GM20431 (cell line): ENCODE results near the gene PDLIM5.

Experiments
- in situ Hi-C: fragments of 300-500 bp; cut with MseI, MboI; formaldehyde crosslinking; loops from one replicate; pipeline ENCODE4 v1.15.0; 2020; ENCODE audit warnings: low sequenced_read_pairs; ENCODE audit not compliant: unreplicated experiment

Gene PDLIM5

DNA sequence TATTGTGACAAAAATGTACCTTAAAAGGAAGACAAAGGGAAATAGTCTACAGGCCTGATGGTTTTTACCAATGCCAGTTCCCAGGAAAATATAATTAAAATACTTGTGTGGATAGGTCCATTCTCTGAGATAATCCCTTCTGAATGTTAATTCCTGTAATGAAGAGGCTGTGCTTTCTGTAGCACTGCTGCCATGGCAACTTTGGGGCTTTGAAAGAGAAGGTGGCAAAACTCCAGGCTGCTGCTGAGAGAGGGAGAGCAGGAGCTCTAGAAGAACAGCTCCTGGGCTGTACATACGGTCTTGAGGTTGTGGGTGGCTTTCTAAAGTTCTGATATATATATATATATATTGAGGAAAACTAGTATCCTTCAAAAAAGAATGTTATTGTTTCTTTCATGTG is 125.4 kb downstream of the PDLIM5 start:
- in situ Hi-C loops: no loop called here

DNA sequence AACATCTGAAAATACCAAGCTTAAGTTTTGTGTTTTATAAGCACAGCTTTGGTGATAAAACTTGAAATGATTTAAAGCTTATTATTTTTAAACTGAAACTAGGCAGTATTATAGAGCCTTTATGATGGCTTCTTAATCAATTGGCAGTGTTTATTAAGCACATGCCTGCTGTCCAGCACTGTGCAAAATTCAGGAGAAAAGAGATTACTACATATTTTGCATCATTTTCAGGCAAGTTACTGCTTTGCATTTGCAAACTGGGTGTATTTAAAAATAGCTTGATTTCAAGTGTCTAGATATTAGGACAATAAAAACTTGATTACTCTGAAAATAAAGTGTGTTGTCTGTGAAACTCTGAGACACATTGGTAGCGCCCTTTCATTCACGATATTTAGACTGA is 126.5 kb downstream of the PDLIM5 start:
- in situ Hi-C loops: no loop called here

DNA sequence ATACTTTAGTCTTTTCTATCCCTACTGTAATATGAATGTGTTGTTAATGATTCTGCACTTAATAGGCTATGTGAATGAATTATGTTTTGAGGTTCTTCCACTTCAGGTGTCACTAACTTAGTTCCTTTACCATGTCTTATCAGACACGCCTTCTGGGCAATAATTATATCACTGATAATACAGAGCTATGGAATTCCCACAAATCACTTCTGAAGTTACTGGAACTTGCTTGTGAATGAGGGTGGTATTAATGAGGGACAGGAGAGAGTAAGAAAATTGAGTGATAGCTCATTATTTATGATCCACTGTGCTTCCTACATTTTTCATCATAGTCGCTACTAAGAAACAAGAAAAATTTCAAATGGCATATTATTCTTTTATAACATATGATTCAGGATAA is 130.0 kb downstream of the PDLIM5 start:
- in situ Hi-C loops: no loop called here

DNA sequence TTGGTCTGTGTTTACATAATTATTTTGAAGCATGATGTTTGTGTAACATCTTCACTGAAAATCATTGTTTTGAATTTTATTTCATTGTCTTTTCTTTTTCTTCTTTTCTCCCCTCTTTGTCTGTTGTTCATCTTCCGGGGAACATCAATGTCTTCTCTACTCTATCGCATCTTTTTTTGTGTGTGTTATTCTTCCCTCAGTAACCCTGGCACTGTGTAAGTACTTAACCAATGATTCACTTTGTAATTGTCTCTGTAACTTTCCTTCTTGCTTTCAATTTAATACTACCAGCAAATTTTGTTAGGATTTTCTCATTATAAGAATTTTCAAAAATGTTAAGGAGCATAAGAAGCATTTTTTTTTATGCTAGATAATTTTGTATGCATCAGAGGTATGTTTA is 130.8 kb downstream of the PDLIM5 start:
- in situ Hi-C loops: no loop called here

DNA sequence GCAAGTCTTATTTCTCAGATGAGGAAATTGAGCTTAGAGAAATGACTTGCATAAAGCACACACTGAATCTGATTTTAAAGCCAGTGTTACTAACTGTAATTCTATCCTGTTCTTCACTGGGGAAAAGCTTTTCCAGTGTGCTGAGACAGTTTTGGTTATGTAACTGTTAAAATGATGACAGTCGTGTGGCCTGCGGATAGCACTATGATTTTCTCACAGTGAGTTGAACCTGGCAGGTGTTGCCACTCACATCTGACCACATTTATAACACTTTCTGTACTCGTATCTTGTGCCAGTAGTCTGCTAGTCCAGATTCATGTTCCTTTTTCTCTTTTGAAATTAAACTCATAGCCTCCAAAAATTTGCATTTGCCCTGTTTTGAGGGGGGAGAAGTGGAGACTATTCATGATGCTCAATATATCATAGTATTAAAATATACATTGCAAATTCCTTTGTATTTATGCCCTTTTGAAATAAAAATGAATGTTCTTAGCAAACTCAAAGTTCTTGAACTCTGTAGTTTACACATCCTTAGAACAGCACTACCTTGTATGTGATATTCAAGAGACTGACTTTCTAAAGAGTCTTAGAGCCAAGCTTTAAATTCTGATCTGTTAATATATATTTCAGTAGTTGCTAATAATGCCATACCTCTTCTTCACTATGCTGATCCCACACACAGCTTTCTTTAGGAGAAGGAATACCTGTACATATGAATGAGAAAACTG is 132.3 kb downstream of the PDLIM5 start:
- in situ Hi-C loops: no loop called here

DNA sequence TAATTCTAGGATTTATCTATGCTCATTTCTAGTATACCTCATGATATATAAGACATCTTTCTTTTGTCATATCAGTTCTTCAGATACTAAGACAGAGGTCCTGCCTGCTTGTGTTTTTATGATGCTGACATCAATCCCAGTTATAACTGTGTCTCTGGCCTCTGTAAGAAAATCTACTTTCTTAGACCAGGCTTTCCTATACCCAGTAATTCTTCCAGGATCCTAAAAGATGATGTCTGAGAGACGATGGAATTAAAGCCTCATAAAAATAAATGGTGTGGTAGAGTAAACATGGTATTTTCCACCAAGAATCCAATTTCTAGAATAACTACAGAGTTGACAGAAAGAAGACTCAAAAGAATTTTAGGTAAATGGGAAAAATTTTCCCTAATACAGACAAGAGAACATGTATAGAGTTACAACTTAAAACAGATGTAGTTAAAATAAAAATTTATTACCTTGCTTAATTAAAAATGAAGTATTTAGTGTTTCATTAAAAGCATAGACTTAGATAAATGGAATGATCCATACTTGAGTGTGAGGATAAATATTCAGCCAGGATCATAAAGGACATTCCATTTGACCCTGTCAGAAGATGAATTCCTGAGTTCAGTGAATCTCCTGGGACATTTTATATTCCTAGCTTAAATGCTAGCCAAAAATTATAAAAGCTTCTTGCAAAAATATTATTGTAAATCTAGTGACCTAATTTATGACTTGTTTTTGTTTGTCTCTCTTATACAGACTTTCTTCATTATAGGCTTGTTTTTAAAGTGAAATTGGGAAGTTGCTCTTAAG is 137.4 kb downstream of the PDLIM5 start:
- in situ Hi-C loops: no loop called here

DNA sequence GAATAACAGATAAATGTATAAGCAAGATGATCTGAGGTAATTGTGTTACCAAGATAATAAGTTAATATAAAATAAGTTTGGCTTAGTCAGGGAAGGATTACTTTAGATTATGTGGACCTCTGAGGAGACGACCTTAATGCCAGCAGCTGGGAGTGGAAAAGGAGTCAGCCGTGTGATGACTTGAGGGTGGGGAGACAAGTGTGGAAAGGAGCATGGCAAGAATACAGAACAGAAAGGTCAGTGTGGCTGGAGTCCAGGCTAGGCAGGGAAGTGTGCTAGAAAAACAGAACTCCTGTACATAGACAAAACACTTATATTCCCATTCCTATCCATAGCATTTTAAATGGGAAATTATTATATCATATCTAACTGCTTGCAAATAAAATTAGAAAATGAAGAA is 138.8 kb downstream of the PDLIM5 start:
- in situ Hi-C loops: loop anchor here (10.0 kb wide), 1 partner anchor 186 kb away; no protein-coding TSS in a partner anchor

DNA sequence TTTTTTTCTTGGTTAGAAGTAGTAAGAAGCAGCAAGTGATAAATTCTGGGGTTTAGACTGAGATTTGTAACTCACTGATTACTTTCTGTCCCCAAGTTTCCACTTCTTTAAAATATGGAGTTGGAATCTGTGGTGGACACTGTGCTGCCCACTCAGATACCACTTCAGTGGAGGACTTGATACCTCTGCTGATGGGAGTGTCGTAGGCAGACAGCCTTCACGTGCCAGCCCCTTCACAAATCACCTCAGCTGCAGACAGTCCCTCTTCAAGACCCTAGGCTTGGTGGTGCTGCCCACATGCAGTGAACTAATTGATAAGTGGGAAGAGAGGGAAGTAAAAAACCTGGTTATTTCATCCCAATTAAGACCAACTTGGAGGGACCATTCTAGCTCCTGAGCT is 139.5 kb downstream of the PDLIM5 start:
- in situ Hi-C loops: loop anchor here (10.0 kb wide), 1 partner anchor 186 kb away; no protein-coding TSS in a partner anchor

DNA sequence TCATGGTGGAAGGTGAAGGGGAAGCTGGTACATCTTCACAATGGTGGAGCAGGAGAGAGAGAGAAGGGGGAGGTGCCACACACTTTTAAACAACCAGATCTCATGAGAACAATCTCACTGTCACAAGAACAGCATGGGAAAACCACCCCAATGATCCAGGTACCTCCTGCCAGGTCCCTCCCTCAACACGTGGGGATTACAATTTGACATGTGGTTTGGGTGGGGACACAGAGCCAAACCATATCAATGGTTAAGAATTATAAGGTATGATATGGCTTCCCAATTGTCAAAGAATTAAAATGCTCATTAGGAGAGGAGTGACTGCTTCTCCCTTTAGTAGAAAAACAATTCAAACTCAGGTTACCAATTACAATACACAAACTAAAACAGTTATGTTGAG is 143.3 kb downstream of the PDLIM5 start:
- in situ Hi-C loops: loop anchor here (10.0 kb wide), 1 partner anchor 190 kb away; no protein-coding TSS in a partner anchor

DNA sequence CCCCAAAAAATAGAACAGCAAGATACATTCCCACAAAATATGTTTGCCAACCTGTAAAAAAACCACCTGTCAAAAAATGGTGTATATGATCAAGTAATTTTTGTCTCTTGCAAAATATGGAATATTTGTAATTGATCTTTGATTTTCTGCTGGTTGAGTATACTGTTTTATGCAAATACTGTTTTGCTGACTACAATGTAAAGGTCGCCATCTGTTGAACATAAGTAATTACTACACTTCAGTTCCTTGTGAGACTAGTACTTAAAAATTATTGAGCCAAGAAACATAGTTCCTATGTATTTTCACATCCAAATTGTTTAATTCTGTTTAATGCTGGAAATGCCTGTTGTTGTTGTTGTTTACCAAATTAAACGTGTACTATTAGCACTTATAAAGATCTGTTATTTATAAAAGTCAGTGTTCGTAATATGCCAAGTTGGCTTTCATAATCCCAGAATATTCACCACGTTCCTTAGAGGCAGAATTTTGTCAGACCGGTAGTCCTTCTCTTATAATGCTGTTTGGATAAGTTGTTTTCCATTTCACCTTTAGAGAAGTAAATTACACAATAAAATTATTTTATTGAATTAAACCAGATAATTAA is 144.2 kb downstream of the PDLIM5 start:
- in situ Hi-C loops: loop anchor here (10.0 kb wide), 1 partner anchor 191 kb away; no protein-coding TSS in a partner anchor

DNA sequence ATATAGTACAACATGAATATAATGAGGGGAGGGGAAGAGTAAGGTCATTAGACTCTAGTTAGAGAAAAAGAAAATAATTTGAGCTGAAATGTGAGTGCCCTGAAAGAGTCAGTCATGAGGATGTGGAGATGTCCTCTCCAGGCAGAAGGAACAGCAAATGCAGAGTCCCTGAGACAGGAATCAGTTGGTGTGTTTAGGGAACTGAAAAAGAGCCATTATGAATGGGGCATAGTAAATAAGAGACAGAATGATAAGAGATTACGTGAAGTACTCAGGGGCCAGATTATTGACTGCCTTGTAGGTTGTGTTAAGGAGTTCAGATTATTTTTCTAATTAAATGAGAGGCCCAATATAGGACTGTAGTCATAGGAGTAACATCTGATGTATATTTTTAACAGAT is 147.0 kb downstream of the PDLIM5 start:
- in situ Hi-C loops: loop anchor here (10.0 kb wide), 1 partner anchor 194 kb away; no protein-coding TSS in a partner anchor

DNA sequence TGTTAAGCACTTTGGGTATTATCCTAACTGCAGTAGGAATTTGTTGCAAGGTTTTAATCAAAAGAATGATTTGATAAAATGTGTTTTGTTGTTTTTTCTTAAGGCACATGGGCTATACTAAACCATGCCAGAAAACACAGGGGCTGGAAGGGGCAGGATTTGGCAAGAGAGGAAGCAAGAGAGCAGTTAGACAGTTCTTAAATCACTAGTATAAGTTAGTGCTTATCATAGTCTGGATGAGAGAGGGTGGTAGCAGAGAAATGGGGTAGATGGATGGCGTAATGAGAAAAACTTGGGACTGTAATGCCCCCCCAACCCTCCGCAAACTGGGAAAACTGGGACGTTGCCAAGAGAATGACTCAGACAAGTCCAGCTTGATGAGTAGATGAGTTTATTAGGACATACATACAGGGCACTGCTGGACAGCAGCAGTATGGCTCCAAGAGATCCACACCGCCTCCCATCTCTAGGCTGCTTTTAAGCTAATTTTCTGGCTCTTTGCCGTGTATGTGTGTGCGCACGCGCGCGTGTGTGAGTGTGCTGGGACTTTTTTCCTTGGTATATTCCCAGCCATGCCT is 151.5 kb downstream of the PDLIM5 start:
- in situ Hi-C loops: no loop called here

DNA sequence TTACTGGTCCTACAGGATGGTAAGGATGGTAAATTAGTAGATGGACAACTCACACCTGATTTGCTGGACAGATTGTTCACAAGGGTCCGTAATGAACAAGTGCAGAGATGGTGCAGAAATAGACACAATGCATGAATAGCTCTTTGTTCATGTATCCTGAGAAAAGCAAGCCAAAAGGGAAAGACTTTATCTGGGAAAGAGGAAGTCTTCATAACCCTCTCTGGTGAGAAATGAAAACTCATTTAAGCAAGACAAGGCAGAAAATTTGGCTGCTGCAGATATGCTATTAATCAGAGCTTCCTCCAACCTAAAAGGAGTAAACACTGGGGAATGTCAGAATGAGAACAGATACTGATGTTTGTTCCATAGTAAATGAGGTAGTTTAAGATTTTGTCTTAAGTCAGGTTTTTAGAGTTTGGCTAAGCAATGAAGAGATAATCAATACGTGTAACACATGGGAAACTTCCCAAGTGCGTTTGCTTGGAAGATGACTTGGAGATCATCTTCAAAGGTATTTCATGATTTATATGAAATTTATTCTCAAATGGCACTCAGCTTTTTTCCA is 153.6 kb downstream of the PDLIM5 start:
- in situ Hi-C loops: no loop called here

DNA sequence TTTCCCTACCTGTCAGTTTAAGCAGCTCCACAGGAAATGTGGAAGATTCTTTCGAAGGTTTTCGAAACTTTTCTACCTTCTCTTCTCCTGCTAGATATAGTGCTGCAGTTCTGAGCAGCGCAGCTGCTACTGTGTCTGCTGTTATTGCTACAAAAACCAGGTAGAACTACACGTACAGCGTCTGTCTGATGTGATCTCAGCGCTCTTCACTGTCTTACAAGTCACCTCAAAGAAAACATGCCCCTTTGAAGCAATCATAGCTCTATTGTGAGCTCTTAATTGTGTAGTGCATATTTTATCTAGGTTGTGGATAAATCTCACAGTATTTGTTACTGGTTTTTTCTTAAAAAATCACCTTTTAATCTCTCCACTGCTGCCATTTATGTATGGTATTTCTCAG is 158.4 kb downstream of the PDLIM5 start:
- in situ Hi-C loops: no loop called here

DNA sequence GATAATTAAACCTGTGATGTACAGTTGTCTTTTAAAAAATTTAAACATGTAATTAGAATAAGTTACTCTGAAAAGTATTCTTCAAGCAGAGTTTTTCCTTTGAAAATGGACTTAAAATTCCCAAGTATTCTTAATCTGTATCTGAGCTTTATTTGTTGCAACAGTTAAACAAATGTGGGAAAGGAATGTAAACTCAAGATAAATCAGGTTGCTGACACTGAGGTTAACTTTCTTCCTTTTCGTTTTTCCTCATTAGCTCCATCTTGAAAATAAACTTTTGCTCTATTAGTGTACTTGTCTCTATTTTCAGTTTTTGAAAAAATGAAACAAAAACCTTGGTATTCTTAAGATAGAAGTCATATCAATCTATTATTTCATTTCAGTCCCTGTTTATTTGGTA is 161.5 kb downstream of the PDLIM5 start:
- in situ Hi-C loops: no loop called here

DNA sequence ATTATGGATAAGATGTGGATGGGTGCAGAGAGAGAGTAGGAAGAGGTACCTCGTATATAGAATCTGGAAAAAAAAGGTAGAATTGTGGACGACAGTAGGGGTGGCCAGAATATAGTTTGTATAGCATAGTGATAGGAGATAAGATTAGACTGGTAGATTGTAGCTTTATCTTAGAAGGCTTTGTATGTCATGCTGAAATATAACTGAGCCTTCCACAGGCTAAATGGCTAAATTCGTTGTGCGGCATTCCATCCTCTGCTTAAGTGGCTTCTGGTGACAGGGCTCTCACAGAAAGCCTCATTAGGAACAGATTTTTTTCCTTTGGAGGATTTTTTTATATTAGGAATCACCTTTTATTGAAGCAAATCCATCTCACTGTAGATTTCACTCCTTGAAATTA is 163.7 kb downstream of the PDLIM5 start:
- in situ Hi-C loops: no loop called here

DNA sequence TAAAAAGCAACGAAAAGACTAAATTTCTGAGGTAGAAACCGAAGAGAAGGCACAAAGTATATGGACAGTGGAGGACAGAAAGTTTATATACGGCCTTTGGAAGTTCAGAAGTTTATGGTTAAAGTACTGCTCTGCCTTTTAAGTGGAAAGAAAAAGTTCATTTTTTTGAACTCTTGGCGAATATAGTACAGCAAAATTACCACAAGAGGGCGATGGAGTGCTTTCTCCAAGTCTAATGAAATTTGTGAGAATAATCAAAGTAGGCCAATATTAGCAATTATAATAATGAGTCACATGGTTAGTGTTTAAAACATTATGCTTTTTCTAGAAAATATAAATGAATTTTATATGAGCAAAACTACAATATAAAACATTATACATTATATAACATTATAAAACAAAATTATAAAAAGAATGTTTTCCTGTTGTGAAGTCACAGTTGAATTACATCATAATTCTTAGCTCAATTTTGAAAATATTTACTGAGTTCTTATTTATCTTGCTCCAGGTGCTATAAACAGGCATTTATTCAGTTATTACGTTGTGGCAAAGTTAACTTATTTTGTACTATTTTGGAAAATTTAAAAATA is 169.8 kb downstream of the PDLIM5 start:
- in situ Hi-C loops: no loop called here

DNA sequence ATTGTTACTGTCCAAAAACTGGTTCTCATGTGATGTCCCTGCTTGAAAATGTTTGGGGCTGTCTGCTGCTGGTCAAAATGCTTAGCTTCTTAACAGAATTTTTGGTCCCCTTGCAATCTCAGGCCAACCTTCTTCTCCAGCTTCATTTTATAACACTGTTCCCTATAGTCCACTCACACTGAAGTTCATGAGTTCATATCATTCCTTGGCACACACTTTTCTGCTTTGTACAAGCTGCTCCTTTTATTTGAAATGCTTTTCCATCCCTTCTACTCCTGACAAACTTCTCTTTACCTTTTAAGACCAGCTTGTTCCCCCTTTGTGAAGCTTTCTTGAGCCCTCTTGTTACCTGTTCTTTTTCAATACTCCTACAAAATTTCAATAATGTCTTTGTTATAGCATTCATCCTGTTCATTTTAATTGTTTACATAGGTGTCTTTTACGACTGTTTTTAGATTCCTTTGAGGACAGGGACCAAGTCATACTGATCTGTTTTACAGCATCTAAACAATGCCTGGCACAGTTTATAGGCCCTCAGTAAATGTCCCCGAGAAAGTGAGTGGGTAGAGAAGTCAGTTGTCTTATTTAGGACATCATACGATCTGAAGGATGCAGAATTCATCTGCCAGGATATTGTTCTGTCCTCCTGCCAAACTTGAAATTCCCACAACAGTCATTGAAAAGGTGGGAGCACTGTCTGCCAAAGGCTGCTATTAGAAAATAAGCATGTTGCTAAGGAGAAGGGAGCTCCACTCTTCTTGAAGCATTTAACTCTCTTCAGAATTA is 171.6 kb downstream of the PDLIM5 start:
- in situ Hi-C loops: no loop called here

DNA sequence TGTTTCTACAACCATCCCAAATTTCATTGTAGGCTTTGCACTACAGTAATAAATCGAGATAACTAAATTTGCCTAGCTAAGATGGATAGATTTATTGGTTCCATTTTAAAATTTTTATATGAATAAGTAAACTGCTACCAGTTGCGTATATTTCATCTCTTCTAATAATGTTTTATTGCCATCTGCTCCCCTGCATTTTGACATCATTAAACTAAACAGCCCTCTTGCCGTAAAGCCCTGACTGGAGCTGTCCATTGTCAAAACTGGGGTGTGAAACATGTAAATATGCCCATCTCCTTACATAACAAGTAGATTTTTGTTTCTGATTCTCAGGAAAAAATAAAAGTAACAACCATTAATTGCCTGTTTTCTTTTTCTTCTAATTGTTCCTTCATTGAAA is 175.2 kb downstream of the PDLIM5 start:
- in situ Hi-C loops: no loop called here
